Measurements from ENCODE around the gene SLC25A21. TPM values are rescaled to one million over a fixed set of nuclear protein-coding genes. Genes with fewer than 3 reads are reported as not detected.

The SLC25A21 gene
- total and polyA plus RNA-seq, 2 of the 13 experiments (the other 11 are each of a cell fraction or from before 2014, with no cell fraction given) = 1.9 to 2.9 TPM

GRCh38 chr14:37046815-37047214, 125.6 kb downstream of the SLC25A21 start:
- H2AFZ ChIP-seq (ENCODE audit: low read length) = no peak overlapping the region
- 17% methylated on average over 2 of the region's 2 CpGs for WGBS (ENCODE audit: low lambda C conversion rate)

More at GRCh38 chr14:37046815-37047214, 125.6 kb downstream of the SLC25A21 start:
- Histone ChIP-seq H3K36me3 (replicated peaks in 1 of 2; ENCODE audit: control insufficient read depth in 1 of 2, insufficient read depth in 2 of 2, low read length in 2 of 2) (no peaks in the 10 kb centered on the region), H3K9me3 (ENCODE audit: low read length) (no peaks in the 10 kb centered on the region), H3K27ac (ENCODE audit: extremely low read length, insufficient read depth, low read length) (no peak overlapping the region), H3K4me3 (replicated peaks in 1 of 3; ENCODE audit: insufficient read depth in 1 of 3, low read depth in 2 of 3, low read length in 3 of 3) (no peak overlapping the region), H3K4me2 (ENCODE audit: low read depth, low read length) (no peak overlapping the region), H4K20me1 (ENCODE audit: insufficient read depth, low read length) (no peaks in the 10 kb centered on the region), H3K27me3 (ENCODE audit: control insufficient read depth in 1 of 2, insufficient read depth in 2 of 2, low read length in 2 of 2) (no peaks in the 10 kb centered on the region), H3K4me1 (ENCODE audit: insufficient read depth, low read length) (peaks cover 6% of the 10 kb centered on the region; the same call in 1 of the 2 replicates), H3K79me2 (ENCODE audit: insufficient read depth, low read length) (no peaks in the 10 kb centered on the region), H3K9ac (ENCODE audit: insufficient read depth, low read depth, low read length) (no peak overlapping the region)
- intact Hi-C loops (cut with micrococcal nuclease; ENCODE audit: unreplicated experiment) (no loop called here), in situ Hi-C loops (cut with HindIII; ENCODE audit: extremely low pct_ligation_motif_present, low pct_unique_long_range_greater_than_20kb) (no loop called here)
- POLR2A ChIA-PET = no interaction called here
- CTCF ChIA-PET (ENCODE audit: low intra/inter-chr PET ratio, low total read pairs) = no interaction called here
- no TSS peak for BruUV-seq (replicated peaks)
- DNase-seq (ENCODE audit: low spot score) (no peak), FAIRE-seq (no peak), ATAC-seq (no peak)
- no peak for TF ChIP-seq YY1 (IDR thresholded peaks at IDR 0.05; ENCODE audit: insufficient read depth, insufficient replicate concordance, low read depth, low read length)
- no peak for TF ChIP-seq SNRNP70 (IDR thresholded peaks at IDR 0.05; ENCODE audit: low read depth, low read length)
- TF ChIP-seq ZNF160 (CRISPR knock-in tag; IDR thresholded peaks at IDR 0.05) = no peak
- TF ChIP-seq HNF1B (CRISPR knock-in tag; IDR thresholded peaks at IDR 0.05) = no peak
- TF ChIP-seq ZNF629 (CRISPR knock-in tag; conservative IDR thresholded peaks at IDR 0.05) = no peak
- TF ChIP-seq BRCA1 (CRISPR knock-in tag; IDR thresholded peaks at IDR 0.05) = no peak
- TF ChIP-seq JDP2 (CRISPR knock-in tag; IDR thresholded peaks at IDR 0.05; ENCODE audit: borderline replicate concordance) = no peak
- TF ChIP-seq, protein P1, sequence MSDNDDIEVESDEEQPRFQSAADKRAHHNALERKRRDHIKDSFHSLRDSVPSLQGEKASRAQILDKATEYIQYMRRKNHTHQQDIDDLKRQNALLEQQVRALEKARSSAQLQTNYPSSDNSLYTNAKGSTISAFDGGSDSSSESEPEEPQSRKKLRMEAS (IDR thresholded peaks at IDR 0.05) = no peak
- no peak for TF ChIP-seq HMG20B (CRISPR knock-in tag; conservative IDR thresholded peaks at IDR 0.05)
- TF ChIP-seq ZNF75D (CRISPR knock-in tag; IDR thresholded peaks at IDR 0.05; ENCODE audit: borderline replicate concordance) = no peak
- no peak for TF ChIP-seq ZNF746 (CRISPR knock-in tag; IDR thresholded peaks at IDR 0.05)
- TF ChIP-seq PTBP1 (IDR thresholded peaks at IDR 0.05; ENCODE audit: low read depth, low read length, poor library complexity, severe bottlenecking) = no peak
- TF ChIP-seq MYC (CRISPR knock-in tag; IDR thresholded peaks at IDR 0.05; ENCODE audit: borderline replicate concordance) = no peak
- no peak for TF ChIP-seq NFE2 (CRISPR knock-in tag; IDR thresholded peaks at IDR 0.05)
- no peak for TF ChIP-seq TOPORS (CRISPR knock-in tag; IDR thresholded peaks at IDR 0.05)
- no peak for TF ChIP-seq TSC22D2 (CRISPR knock-in tag; IDR thresholded peaks at IDR 0.05; ENCODE audit: borderline replicate concordance)
- TF ChIP-seq PCBP2 (optimal IDR thresholded peaks at IDR 0.05; ENCODE audit: low read depth, low read length, poor library complexity, severe bottlenecking) = no peak
- TF ChIP-seq NR0B2 (CRISPR knock-in tag; IDR thresholded peaks at IDR 0.05) = no peak
- no peak for TF ChIP-seq ZNF660 (CRISPR knock-in tag; IDR thresholded peaks at IDR 0.05; ENCODE audit: borderline replicate concordance, low read depth)
- TF ChIP-seq ZFP1 (CRISPR knock-in tag; IDR thresholded peaks at IDR 0.05) = no peak
